Pancreas (tissue), 10 donors: ENCODE measurements around the gene PTTG1IP. TPM values are rescaled to one million over a fixed set of nuclear protein-coding genes. Genes with fewer than 3 reads are reported as not detected.

Experiments
- ATAC-seq, 4 donors: fragments of 200-7000 bp; cut with Tn5 transposase; one replicate each; pipeline versions ENCODE4 v1.8.0 to v1.9.1; 2020; ENCODE audit warnings: mild to moderate bottlenecking in 4 of 4, moderate library complexity in 4 of 4
- DNase-seq, 6 donors: peaks; one replicate each; pipeline ENCODE4 v3.0.0-alpha.2; 2020
- FAIRE-seq: peaks from 2 replicates; lab custom pipeline; 2012; peaks lifted over from hg19 to GRCh38; lab: Jason Lieb, UNC
- H3K27ac ChIP-seq, 4 donors: fragments of 200-600 bp; sonication (generic); 1 replicate in 3 of 4; 2 replicates in 1 of 4; pipeline versions ENCODE4 v1.5.0 to v1.8.0; 2020
- H3K27me3 ChIP-seq, 4 donors: fragments of 200-600 bp; one replicate each; pipeline ENCODE4 v1.8.0; 2021
- H3K36me3 ChIP-seq, 3 donors: fragments of 200-600 bp; sonication (generic) in 1 of 3; one replicate each; pipeline versions ENCODE4 v1.5.0 to v1.8.0; 2020 to 2021
- H3K4me1 ChIP-seq, 3 donors: fragments of 200-600 bp; one replicate each; pipeline ENCODE4 v1.8.0; 2021
- H3K4me3 ChIP-seq, 4 donors: fragments of 200-600 bp; sonication (generic) in 2 of 4; one replicate each; pipeline versions ENCODE4 v1.5.0 to v1.8.0; 2020 to 2021
- H3K9me3 ChIP-seq, 4 donors: fragments of 200-600 bp; one replicate each; pipeline ENCODE4 v1.8.0; 2021
- WGBS, 2 donors: extraction: QIAGEN DNeasy Blood & Tissue Kit; methylation state at CpG; one replicate each; pipeline ENCODE4 v1.1.7; 2013; 5-methylcytosine and 5-hydroxymethylcytosine counted together
- intact Hi-C, 3 donors: fragments of 100-400 bp; cut with DNase I; formaldehyde crosslinking; loops; one replicate each; pipeline versions ENCODE4 v1.11.1 to v1.14.2; 2022
- polyA plus RNA-seq, 2 donors: library from polyadenylated mRNA; stranded (reverse); fragments of 200-250 nt; gene quantifications; one replicate each; pipeline ENCODE4 v1.2.3, GENCODE V29; 2013
- total RNA-seq, 6 donors: library from RNA; stranded (reverse); fragmentation: NEBNext Ultra II Directional in 4 of 6; extraction: Animal tissue kit (Norgen Biotek cat#: 25700) in 4 of 6; gene quantifications; one replicate each; pipeline versions ENCODE4 v1.2.1 to v1.2.4, GENCODE V29; 2021 to 2023
- TF ChIP-seq, protein P1 (sequence below), 4 donors: fragments of 200-600 bp; sonication (generic) in 3 of 4; IDR thresholded peaks; one replicate each; pipeline versions ENCODE4 v1.5.0 to v1.8.0; 2021; ENCODE audit warnings: antibody characterized with exemption in 4 of 4
- donor health status: healthy with polysubstance abuse.
- donor health status: DM: no; HTN: no; CAD: no; lungs with moderate emphysema.
- donor health status: DM: no; HTN: no; CAD: no.
- donor health status: control.
- donor health status: control.
- donor health status: Bipolar disorder and iron deficiency.
- donor health status: DM: yes; HTN: yes; CAD: no.
- donor health status: DM: no; HTN: no; CAD: no.
- donor health status: DM: no; HTN: no; CAD: no.
- donor health status: DM: yes; HTN: yes; CAD: no.

Gene PTTG1IP, protein sequence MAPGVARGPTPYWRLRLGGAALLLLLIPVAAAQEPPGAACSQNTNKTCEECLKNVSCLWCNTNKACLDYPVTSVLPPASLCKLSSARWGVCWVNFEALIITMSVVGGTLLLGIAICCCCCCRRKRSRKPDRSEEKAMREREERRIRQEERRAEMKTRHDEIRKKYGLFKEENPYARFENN
- total RNA-seq (100 to 1,000 TPM in 1 of 6 donors, 10 to 100 TPM in 5; 47.3 to 118 (median 60.6) TPM), polyA plus RNA-seq (10 to 100 TPM; 44.9 to 71.0 TPM)

DNA sequence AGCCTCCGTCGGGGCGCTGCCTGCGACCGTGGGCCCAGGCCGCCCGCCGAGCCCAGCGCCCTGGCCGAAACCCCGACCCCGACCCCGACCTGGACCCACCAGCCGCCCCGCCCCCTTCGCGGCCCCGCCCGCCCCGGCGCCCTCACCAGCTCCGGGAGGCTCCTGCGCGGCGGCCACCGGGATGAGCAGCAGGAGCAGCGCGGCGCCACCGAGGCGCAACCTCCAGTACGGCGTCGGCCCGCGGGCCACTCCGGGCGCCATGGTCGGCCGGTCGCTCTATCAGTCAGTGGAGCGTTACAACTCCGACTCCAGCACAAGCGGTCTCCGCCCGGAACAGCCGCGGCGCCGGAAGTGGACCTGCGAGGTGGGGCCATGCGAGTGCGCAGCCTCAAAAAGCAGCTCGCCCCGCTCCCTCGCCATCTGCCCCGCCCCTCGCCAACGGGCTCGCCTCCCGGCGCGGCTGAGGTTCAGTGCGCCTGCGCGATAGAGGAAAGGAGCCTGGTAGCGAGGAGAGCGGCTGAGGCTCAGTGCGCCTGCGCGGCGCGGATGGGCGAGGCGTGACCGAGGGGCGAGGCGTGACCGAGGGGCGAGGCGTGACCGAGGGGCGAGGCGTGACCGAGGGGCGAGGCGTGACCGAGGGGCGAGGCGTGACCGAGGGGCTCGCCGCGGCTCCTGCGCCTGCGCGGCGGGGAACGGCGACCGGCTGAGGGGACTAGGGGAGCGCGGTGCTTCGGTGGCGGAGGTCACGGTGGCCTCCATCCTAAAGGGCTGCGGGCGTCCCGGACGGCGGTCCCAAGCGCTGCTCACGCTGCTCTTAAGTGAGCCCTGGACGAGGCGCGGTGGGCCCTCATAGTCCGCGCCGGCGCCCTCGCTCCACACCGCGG lies at the start of gene PTTG1IP:
Gene PTTG1IP, minus strand, starts transcription at position 335 of the 884 bp plus-strand sequence. Its CDS starts 74 bp downstream, at position 261.
- Histone ChIP-seq H3K27me3 (no peaks in the 10 kb centered on the region), H3K4me1 (peaks cover 16 to 34% (median 20%) of the 10 kb centered on the region in 3 donors), H3K9me3 (no peaks in the 10 kb centered on the region), H3K4me3 (peak within 1 kb of the TSS; percentile 45 to 96 (median 88)), H3K36me3 (no peaks in the 10 kb centered on the region), H3K27ac (peak within 1 kb of the TSS; percentile 68 to 89 (median 86))
- peak; percentile 97 to 100 (median 99) for DNase-seq
- intact Hi-C loops, result no loop called here
- WGBS, 2 donors, result 1 to 2% methylated on average over 82 to 123 of the region's 123 CpGs
- peak; percentile 83 to 88 (median 88) for ATAC-seq
- TF ChIP-seq, protein P1, sequence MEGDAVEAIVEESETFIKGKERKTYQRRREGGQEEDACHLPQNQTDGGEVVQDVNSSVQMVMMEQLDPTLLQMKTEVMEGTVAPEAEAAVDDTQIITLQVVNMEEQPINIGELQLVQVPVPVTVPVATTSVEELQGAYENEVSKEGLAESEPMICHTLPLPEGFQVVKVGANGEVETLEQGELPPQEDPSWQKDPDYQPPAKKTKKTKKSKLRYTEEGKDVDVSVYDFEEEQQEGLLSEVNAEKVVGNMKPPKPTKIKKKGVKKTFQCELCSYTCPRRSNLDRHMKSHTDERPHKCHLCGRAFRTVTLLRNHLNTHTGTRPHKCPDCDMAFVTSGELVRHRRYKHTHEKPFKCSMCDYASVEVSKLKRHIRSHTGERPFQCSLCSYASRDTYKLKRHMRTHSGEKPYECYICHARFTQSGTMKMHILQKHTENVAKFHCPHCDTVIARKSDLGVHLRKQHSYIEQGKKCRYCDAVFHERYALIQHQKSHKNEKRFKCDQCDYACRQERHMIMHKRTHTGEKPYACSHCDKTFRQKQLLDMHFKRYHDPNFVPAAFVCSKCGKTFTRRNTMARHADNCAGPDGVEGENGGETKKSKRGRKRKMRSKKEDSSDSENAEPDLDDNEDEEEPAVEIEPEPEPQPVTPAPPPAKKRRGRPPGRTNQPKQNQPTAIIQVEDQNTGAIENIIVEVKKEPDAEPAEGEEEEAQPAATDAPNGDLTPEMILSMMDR (IDR thresholded peaks at IDR 0.05), result no peak
- FAIRE-seq, result no peak

DNA sequence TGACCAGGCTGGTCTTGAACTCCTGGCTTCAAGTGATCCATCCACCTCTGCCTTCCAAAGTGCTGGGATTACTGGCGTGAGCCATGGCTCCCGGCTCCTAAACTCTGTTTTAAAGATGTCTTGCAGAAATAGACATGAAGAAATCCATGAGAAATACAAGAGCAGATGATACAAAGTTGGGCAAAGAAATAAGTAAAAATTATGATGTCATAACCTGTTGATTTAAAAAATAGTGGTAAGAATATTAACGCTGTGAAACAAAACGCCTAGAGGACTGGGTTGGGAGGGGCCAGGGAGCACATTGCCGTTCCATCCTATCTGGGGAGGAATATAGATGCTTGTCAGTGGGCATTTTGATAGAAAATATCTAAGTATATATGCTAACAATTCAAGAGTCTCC lies 48.4 kb upstream of the PTTG1IP start:
- Histone ChIP-seq H3K4me1 (no peaks in the 10 kb centered on the region), H3K4me3 (no peak overlapping the region), H3K36me3 (no peaks in the 10 kb centered on the region), H3K27ac (no peak overlapping the region), H3K27me3 (peaks cover 0 to 8% (median 0%) of the 10 kb centered on the region in 4 donors), H3K9me3 (no peaks in the 10 kb centered on the region)
- no peak for FAIRE-seq
- TF ChIP-seq, protein P1 (IDR thresholded peaks at IDR 0.05), result no peak
- no peak for DNase-seq
- ATAC-seq, result no peak
- intact Hi-C loops, result no loop called here
- WGBS, 2 donors, result 49 to 58% methylated on average over 5 of the region's 5 CpGs

DNA sequence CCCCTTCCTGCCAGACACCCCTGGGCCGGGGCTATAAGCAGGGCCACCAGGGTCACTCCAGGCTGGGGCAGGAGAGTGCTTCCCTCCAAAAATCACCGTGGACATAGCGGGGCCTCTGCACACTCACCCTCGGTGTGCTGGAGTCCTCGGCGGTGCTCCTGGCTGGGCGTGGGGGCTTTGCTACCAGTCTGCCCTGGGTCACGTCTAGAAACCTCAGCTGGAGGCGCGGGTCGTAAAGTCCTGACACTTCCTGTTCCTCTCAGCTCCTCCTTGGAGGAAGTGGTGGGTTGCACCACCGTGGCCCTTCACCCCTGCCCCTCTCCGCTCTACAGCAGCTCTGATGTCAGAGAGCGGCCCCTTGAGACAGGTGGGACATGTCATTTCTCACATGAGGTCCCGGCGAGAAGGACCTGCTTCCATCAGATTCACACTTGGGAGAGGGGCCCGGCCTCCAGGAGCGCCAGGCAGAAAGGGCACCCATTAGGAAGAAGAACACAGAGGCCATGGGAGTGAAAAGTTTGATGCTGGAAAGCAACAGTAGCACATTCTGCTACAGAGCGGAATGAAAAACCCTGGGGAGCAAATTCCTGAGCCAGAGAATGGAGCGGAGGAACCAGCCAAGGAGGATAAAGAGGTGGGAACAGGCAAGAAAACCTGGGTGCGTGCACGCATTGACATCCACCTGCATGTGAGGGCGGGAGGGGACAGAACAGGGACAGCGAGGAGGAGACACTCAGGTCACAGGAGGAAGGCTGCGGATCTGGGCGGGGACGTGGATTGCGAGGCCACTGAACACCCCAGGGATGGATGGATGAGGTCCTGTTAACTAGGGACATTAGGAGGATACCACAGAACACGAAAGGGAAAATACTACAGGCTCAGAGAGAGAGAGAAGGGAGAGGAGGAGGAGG lies 47.5 kb upstream of the PTTG1IP start, which contains the start of gene ITGB2:
Gene ITGB2, minus strand, starts transcription at position 206 of the 911 bp plus-strand sequence. CDS start 10,117 bp downstream, outside the sequence.
- DNase-seq, result peak in 1 of 6 donors; percentile 51

More for the DNA sequence above, 47.5 kb upstream of the PTTG1IP start, which contains the start of gene ITGB2:
- peak within 1 kb of the TSS in 2 of 4 donors; percentile 10 to 31 for H3K4me3 ChIP-seq
- H3K4me1 ChIP-seq, result no peaks in the 10 kb centered on the region
- H3K9me3 ChIP-seq, result no peaks in the 10 kb centered on the region
- FAIRE-seq, result no peak
- TF ChIP-seq, protein P1 (IDR thresholded peaks at IDR 0.05), result no peak
- H3K27me3 ChIP-seq, result peaks cover 0 to 8% (median 0%) of the 10 kb centered on the region in 4 donors
- intact Hi-C loops, result no loop called here
- no peaks in the 10 kb centered on the region for H3K36me3 ChIP-seq
- peak within 1 kb of the TSS in 1 of 4 donors; percentile 5 for H3K27ac ChIP-seq
- 46 to 52% methylated on average over 29 of the region's 29 CpGs for WGBS, 2 donors
- peak in 3 of 4 donors; percentile 31 to 60 (median 46) for ATAC-seq
